ENCODE results near the gene USP33.
"Not testable (repeated sequence)": the region's sequence is repeated elsewhere in the genome, so short reads cannot be mapped to it uniquely, and the experiment has no call there.

Gene USP33

GRCh38 chr1:77680173-77680572 is 79.5 kb downstream of the USP33 start:
- Histone ChIP-seq H3K36me3 (ENCODE audit: insufficient read depth, low read length) (peaks cover 8% of the 10 kb centered on the region), H2AFZ (ENCODE audit: low read depth, low read length) (no peak overlapping the region), H3K4me2 (ENCODE audit: insufficient read depth, low read length) (peak overlapping the region; percentile 89), H4K20me1 (ENCODE audit: insufficient read depth, low read length) (peaks cover 56% of the 10 kb centered on the region), H3K9ac (ENCODE audit: low read depth, low read length) (no peak overlapping the region), H3K79me2 (ENCODE audit: insufficient read depth, low read length) (peaks cover 78% of the 10 kb centered on the region), H3K9me3 (ENCODE audit: insufficient read depth, low read length, severe bottlenecking) (no peaks in the 10 kb centered on the region), H3K27ac (ENCODE audit: low read length) (no peak overlapping the region), H3K27me3 (ENCODE audit: insufficient read depth, low read length, poor library complexity) (no peaks in the 10 kb centered on the region), H3K4me3 (ENCODE audit: low read depth in 1 of 2, low read length in 2 of 2) (peak overlapping the region in 1 of 2 experiments; percentile 36; a peak in 2 of 4 replicates), H3K4me1 (ENCODE audit: insufficient read depth, low read length) (peaks cover 45% of the 10 kb centered on the region)
- DNase-seq (no peak), ATAC-seq (ENCODE audit: insufficient read depth, low read depth) (no peak)
- TF ChIP-seq EZH2 (IDR thresholded peaks at IDR 0.05; ENCODE audit: borderline replicate concordance, low read depth, low read length, severe bottlenecking), result no peak
- TF ChIP-seq, protein P1, sequence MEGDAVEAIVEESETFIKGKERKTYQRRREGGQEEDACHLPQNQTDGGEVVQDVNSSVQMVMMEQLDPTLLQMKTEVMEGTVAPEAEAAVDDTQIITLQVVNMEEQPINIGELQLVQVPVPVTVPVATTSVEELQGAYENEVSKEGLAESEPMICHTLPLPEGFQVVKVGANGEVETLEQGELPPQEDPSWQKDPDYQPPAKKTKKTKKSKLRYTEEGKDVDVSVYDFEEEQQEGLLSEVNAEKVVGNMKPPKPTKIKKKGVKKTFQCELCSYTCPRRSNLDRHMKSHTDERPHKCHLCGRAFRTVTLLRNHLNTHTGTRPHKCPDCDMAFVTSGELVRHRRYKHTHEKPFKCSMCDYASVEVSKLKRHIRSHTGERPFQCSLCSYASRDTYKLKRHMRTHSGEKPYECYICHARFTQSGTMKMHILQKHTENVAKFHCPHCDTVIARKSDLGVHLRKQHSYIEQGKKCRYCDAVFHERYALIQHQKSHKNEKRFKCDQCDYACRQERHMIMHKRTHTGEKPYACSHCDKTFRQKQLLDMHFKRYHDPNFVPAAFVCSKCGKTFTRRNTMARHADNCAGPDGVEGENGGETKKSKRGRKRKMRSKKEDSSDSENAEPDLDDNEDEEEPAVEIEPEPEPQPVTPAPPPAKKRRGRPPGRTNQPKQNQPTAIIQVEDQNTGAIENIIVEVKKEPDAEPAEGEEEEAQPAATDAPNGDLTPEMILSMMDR (IDR thresholded peaks at IDR 0.05; ENCODE audit: borderline replicate concordance, extremely low read depth, low read length, poor library complexity, severe bottlenecking), result no peak

DNA sequence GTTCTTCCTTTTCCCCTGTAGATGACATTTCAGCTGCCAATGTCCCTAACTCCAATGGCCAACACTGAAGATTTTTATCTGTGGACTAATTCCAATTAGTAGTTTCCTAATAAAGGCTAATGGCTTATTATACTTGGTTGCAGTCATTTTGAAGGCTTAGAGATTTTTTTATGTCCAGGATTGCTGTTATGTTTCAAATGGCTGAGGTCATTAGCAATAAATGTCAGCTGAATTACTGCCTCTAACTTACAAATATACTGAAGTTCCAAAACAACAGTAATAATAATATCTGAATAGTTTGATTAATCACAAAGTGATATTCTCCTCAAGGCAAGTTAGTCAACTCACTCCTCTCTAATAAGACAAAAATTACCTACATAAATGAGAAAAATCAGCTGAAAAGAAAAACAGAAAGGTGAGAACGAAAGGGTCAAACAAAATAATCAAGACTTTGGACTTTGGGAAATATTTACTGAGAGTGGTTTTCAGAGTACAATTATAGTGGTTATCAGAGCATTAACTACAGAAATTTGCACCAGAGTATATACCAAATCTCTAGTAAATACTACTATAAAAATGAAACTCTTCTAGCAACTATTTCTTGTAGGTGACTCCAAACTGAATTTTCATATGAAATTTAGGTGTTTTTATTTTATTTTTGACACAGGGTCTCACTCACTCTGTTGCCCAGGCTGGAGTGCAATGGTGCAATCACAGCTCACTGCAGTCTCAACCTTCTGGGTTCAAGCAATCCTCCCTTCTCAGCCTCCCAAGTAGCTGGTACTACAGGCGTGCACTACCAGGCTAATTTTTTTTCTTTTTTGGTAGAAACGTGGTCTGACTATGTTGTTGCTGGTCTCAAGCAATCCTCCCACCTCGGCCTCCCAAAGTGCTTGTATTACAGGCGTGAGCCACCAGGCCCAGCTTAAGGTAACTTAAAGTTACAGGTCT is 80.7 kb downstream of the USP33 start:
- Histone ChIP-seq H3K9ac (ENCODE audit: low read depth, low read length) (no peak overlapping the region), H3K9me3 (ENCODE audit: insufficient read depth, low read length, severe bottlenecking) (no peaks in the 10 kb centered on the region), H4K20me1 (ENCODE audit: insufficient read depth, low read length) (peaks cover 68% of the 10 kb centered on the region), H3K27me3 (ENCODE audit: insufficient read depth, low read length, poor library complexity) (no peaks in the 10 kb centered on the region), H3K27ac (ENCODE audit: low read length) (no peak overlapping the region), H3K79me2 (ENCODE audit: insufficient read depth, low read length) (peaks cover 88% of the 10 kb centered on the region), H3K4me1 (ENCODE audit: insufficient read depth, low read length) (peaks cover 33% of the 10 kb centered on the region), H3K4me2 (ENCODE audit: insufficient read depth, low read length) (peak overlapping the region; percentile 89; the same call in 1 of the 2 replicates), H3K4me3 (ENCODE audit: low read depth in 1 of 2, low read length in 2 of 2) (peak overlapping the region in 1 of 2 experiments; percentile 13; a peak in 1 of 4 replicates), H3K36me3 (ENCODE audit: insufficient read depth, low read length) (peaks cover 11% of the 10 kb centered on the region), H2AFZ (ENCODE audit: low read depth, low read length) (no peak overlapping the region)
- no peak for TF ChIP-seq EZH2 (IDR thresholded peaks at IDR 0.05; ENCODE audit: borderline replicate concordance, low read depth, low read length, severe bottlenecking)
- TF ChIP-seq, protein P1 (IDR thresholded peaks at IDR 0.05; ENCODE audit: borderline replicate concordance, extremely low read depth, low read length, poor library complexity, severe bottlenecking), result no peak
- no peak for DNase-seq
- ATAC-seq (ENCODE audit: insufficient read depth, low read depth), result no peak

DNA sequence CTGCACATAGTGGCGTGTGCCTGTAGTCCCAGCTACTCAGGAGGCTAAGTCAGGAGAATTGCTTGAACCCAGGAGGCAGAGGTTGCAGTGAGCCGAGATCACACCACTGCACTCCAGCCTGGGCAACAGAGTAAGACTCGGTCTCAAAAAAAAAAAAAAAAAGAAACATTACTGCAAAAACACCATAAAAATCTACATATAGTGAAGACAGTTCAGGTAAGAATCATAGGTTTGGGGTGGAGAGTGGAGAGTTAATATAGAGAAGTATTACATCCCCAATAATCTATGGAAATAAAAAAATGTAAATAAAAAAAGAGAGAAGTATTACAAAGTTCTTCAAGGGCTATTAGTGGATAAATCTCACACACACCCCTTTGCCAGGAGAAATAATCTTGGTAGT is 84.8 kb downstream of the USP33 start:
- H3K4me2 ChIP-seq (ENCODE audit: insufficient read depth, low read length), result not testable (repeated sequence)
- H4K20me1 ChIP-seq (ENCODE audit: insufficient read depth, low read length), result peaks cover 87% of the 10 kb centered on the region

DNA sequence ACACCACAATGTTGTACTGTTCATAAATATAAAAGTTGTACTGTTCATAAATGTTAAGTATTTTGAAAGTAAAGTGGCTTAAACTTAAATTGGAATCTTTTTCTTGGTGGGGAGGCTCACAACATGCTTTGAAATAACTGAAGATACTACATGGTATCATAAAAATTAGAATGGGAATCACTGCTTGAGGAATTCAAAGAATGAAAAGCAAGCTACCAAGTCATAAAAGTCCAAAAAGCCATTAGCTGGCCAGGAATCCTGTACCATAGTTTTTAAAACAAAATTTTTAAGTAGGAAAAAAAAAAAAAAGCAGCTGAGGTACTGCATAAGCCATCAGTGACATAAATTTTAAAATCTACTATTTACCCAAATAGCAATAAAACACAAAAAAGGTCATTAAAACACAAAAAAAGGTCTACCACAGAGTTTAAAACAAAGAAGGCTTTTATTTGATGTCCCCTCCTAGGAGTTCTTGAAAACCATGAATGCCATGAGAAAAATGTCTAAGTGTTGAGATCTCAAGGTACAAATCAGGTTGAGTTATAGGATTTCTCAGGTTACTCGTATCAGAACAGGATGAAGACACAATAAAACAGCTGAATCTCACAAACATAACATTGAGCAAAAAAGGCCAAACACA is 85.8 kb downstream of the USP33 start:
- no peak overlapping the region for H2AFZ ChIP-seq (ENCODE audit: low read depth, low read length)
- no peak overlapping the region for H3K4me2 ChIP-seq (ENCODE audit: insufficient read depth, low read length)
- no peak for DNase-seq
- H3K4me3 ChIP-seq (ENCODE audit: low read depth in 1 of 2, low read length in 2 of 2), result no peak overlapping the region
- H3K27me3 ChIP-seq (ENCODE audit: insufficient read depth, low read length, poor library complexity), result no peaks in the 10 kb centered on the region
- H3K36me3 ChIP-seq (ENCODE audit: insufficient read depth, low read length), result peaks cover 7% of the 10 kb centered on the region
- TF ChIP-seq, protein P1 (IDR thresholded peaks at IDR 0.05; ENCODE audit: borderline replicate concordance, extremely low read depth, low read length, poor library complexity, severe bottlenecking), result no peak
- no peak for TF ChIP-seq EZH2 (IDR thresholded peaks at IDR 0.05; ENCODE audit: borderline replicate concordance, low read depth, low read length, severe bottlenecking)
- no peak for ATAC-seq (ENCODE audit: insufficient read depth, low read depth)
- no peaks in the 10 kb centered on the region for H3K9me3 ChIP-seq (ENCODE audit: insufficient read depth, low read length, severe bottlenecking)
- H3K4me1 ChIP-seq (ENCODE audit: insufficient read depth, low read length), result peaks cover 3% of the 10 kb centered on the region; the same call in 1 of the 2 replicates
- H3K9ac ChIP-seq (ENCODE audit: low read depth, low read length), result no peak overlapping the region
- H4K20me1 ChIP-seq (ENCODE audit: insufficient read depth, low read length), result peaks cover 85% of the 10 kb centered on the region
- H3K79me2 ChIP-seq (ENCODE audit: insufficient read depth, low read length), result peaks cover 100% of the 10 kb centered on the region
- no peak overlapping the region for H3K27ac ChIP-seq (ENCODE audit: low read length)

More for the DNA sequence above, 84.8 kb downstream of the USP33 start:
- not testable (repeated sequence) for H3K9me3 ChIP-seq (ENCODE audit: insufficient read depth, low read length, severe bottlenecking); H3K4me3 ChIP-seq (ENCODE audit: low read depth in 1 of 2, low read length in 2 of 2); H3K9ac ChIP-seq (ENCODE audit: low read depth, low read length); H3K27ac ChIP-seq (ENCODE audit: low read length); ATAC-seq (ENCODE audit: insufficient read depth, low read depth); H2AFZ ChIP-seq (ENCODE audit: low read depth, low read length); H3K27me3 ChIP-seq (ENCODE audit: insufficient read depth, low read length, poor library complexity); DNase-seq
- Histone ChIP-seq H3K4me1 (ENCODE audit: insufficient read depth, low read length) (peaks cover 12% of the 10 kb centered on the region; the same call in 1 of the 2 replicates), H3K79me2 (ENCODE audit: insufficient read depth, low read length) (peaks cover 100% of the 10 kb centered on the region), H3K36me3 (ENCODE audit: insufficient read depth, low read length) (peaks cover 11% of the 10 kb centered on the region)
